Body of pancreas (tissue), 4 donors: Measurements from ENCODE around the gene C1QTNF8.

ENCODE experiments used
- POLR2A ChIP-seq, 3 donors: fragments of 450-650 bp; IDR thresholded peaks; one replicate each; pipeline ENCODE4 v1.6.1; 2016; ENCODE audit warnings: antibody characterized with exemption in 3 of 3, mild to moderate bottlenecking in 2 of 3
- TF ChIP-seq, protein P1 (sequence below), 7 experiments: fragments of 450-650 bp in 4 of 7; fragments of 200-600 bp in 3 of 7; sonication (generic) in 3 of 7; IDR thresholded peaks; one replicate each; pipeline ENCODE4 v1.5.1; 2016 to 2019; ENCODE audit warnings: antibody characterized with exemption in 7 of 7

- TF ChIP-seq, protein P1, sequence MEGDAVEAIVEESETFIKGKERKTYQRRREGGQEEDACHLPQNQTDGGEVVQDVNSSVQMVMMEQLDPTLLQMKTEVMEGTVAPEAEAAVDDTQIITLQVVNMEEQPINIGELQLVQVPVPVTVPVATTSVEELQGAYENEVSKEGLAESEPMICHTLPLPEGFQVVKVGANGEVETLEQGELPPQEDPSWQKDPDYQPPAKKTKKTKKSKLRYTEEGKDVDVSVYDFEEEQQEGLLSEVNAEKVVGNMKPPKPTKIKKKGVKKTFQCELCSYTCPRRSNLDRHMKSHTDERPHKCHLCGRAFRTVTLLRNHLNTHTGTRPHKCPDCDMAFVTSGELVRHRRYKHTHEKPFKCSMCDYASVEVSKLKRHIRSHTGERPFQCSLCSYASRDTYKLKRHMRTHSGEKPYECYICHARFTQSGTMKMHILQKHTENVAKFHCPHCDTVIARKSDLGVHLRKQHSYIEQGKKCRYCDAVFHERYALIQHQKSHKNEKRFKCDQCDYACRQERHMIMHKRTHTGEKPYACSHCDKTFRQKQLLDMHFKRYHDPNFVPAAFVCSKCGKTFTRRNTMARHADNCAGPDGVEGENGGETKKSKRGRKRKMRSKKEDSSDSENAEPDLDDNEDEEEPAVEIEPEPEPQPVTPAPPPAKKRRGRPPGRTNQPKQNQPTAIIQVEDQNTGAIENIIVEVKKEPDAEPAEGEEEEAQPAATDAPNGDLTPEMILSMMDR (IDR thresholded peaks at IDR 0.05): no peak
- no peak for TF ChIP-seq POLR2A (IDR thresholded peaks at IDR 0.05)
Observed at GRCh38 chr16:1052721-1053120, 43.3 kb downstream of the C1QTNF8 start.
